ENCODE results near the gene BACE1.

DNA sequence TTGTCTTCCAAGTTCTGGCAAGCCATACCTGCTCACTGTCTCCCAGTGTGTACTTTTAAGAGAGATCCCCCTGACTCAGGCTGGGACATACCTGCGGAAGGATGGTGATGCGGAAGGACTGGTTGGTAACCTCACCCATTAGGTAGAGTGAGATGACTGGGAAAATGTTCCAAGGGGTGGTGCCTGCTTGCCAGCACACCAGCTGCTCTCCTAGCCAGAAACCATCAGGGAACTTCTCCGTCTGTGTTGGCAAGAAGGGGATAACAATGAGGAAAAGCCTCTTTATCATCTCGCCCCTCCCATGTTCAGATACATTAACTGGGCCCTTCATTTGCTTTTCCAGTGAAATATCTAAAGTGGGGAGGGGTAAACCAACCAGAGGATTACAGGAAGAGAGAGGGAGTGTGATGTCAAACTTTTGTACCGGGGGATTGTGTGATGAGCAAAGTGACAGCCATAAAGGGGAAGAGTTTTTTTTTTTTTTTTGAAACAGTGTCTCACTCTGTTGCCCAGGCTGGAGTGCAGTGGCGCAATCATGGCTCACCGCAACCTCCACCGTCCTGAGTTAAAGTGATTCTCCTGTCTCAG is 25.2 kb downstream of the BACE1 start, which contains the start of gene BACE1-AS:
- TF ChIP-seq, protein P1, sequence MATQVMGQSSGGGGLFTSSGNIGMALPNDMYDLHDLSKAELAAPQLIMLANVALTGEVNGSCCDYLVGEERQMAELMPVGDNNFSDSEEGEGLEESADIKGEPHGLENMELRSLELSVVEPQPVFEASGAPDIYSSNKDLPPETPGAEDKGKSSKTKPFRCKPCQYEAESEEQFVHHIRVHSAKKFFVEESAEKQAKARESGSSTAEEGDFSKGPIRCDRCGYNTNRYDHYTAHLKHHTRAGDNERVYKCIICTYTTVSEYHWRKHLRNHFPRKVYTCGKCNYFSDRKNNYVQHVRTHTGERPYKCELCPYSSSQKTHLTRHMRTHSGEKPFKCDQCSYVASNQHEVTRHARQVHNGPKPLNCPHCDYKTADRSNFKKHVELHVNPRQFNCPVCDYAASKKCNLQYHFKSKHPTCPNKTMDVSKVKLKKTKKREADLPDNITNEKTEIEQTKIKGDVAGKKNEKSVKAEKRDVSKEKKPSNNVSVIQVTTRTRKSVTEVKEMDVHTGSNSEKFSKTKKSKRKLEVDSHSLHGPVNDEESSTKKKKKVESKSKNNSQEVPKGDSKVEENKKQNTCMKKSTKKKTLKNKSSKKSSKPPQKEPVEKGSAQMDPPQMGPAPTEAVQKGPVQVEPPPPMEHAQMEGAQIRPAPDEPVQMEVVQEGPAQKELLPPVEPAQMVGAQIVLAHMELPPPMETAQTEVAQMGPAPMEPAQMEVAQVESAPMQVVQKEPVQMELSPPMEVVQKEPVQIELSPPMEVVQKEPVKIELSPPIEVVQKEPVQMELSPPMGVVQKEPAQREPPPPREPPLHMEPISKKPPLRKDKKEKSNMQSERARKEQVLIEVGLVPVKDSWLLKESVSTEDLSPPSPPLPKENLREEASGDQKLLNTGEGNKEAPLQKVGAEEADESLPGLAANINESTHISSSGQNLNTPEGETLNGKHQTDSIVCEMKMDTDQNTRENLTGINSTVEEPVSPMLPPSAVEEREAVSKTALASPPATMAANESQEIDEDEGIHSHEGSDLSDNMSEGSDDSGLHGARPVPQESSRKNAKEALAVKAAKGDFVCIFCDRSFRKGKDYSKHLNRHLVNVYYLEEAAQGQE (IDR thresholded peaks at IDR 0.05; ENCODE audit: insufficient read depth in 1 of 2, low read depth in 2 of 2, low read length in 2 of 2) = no peak
- no peak for TF ChIP-seq SIN3A (IDR thresholded peaks at IDR 0.05; ENCODE audit: borderline replicate concordance, insufficient read depth, low read length)
